ENCODE data around the gene KLHDC8A. TPM values are rescaled to one million over a fixed set of nuclear protein-coding genes. Genes with fewer than 3 reads are reported as not detected.

KLHDC8A gene
- total RNA-seq, 2 donors from 2014 or later: 15.6 TPM; not detected in 1

- intact Hi-C loops (cut with DNase I): no loop called here
- WGBS: 22% methylated on average over 2 of the region's 2 CpGs
- TF ChIP-seq POLR2A (IDR thresholded peaks at IDR 0.05): no peak
- TF ChIP-seq POLR2AphosphoS5 (IDR thresholded peaks at IDR 0.05): no peak
- no peak for TF ChIP-seq CTCF (IDR thresholded peaks at IDR 0.05)
- no peak overlapping the region for H3K4me3 ChIP-seq
- H3K9me3 ChIP-seq: no peaks in the 10 kb centered on the region
- no peak overlapping the region for H3K27ac ChIP-seq
- DNase-seq (ENCODE audit: low spot score): no peak
- no peaks in the 10 kb centered on the region for H3K27me3 ChIP-seq (replicated peaks; ENCODE audit: insufficient read depth)
- H3K36me3 ChIP-seq: peaks cover 0 to 3% of the 10 kb centered on the region in 2 donors
- H3K4me1 ChIP-seq (replicated peaks): peaks cover 38% of the 10 kb centered on the region
Observed at GRCh38 chr1:205316161-205316566, 40.6 kb downstream of the KLHDC8A start.

GRCh38 chr1:205315008-205315618 lies 41.6 kb downstream of the KLHDC8A start:
- no peak for TF ChIP-seq POLR2A (IDR thresholded peaks at IDR 0.05)
- Histone ChIP-seq H3K9me3 (no peaks in the 10 kb centered on the region), H3K4me3 (no peak overlapping the region), H3K27ac (no peak overlapping the region), H3K36me3 (peaks cover 0 to 9% of the 10 kb centered on the region in 2 donors), H3K4me1 (replicated peaks) (peaks cover 38% of the 10 kb centered on the region), H3K27me3 (replicated peaks; ENCODE audit: insufficient read depth) (no peaks in the 10 kb centered on the region)
- intact Hi-C loops (cut with DNase I): no loop called here
- no peak for DNase-seq (ENCODE audit: low spot score)
- WGBS: 90% methylated on average over 5 of the region's 5 CpGs

DNA sequence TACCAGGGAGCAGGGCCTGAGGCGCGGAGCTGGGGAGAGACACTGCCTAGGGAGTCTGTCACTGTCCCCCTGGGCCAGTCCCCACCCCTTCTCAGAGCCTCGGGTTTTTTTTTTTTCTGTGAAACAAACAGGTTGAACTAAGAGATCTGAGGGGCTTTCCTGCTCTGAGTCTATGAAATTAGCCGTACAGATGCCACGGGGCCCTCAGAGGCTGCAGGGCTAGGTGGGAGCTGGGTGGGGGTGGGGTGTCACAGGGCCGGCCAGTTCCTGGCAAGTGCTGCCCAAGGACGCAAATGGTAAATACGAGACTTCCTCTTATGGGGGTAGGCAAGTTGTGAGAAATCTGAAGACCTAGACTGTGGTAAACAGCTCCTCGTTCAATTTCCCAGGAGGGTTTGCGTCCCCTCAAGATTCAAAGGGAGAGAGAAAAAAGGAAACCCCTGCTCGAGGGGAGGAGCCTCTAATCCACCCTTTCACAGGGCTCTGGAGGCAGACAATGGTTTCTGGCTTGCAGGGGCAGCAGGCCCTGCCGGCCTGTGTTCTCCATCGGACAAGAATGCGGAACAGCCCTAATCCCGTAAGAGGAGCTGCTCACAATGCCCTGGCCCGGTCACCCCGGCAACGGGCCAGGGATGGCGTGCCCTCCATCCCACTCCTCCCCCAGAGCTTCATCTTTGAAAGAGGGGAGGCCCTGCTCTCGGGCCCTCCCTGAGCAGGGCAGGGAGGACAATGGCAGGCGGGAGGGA lies 43.0 kb downstream of the KLHDC8A start:
- Histone ChIP-seq H3K4me1 (replicated peaks) (peaks cover 31% of the 10 kb centered on the region), H3K9me3 (no peaks in the 10 kb centered on the region), H3K27me3 (replicated peaks; ENCODE audit: insufficient read depth) (no peaks in the 10 kb centered on the region), H3K4me3 (no peak overlapping the region), H3K27ac (peak overlapping the region; percentile 50 to 54), H3K36me3 (peaks cover 0 to 9% of the 10 kb centered on the region in 2 donors)
- DNase-seq (ENCODE audit: low spot score): peak; percentile 35
- intact Hi-C loops (cut with DNase I): no loop called here
- WGBS: 10% methylated on average over 21 of the region's 21 CpGs
- TF ChIP-seq POLR2A (IDR thresholded peaks at IDR 0.05) (peak; percentile 4), POLR2AphosphoS5 (IDR thresholded peaks at IDR 0.05) (peak; percentile 33), CTCF (IDR thresholded peaks at IDR 0.05) (no peak)

GRCh38 chr1:205312866-205313562 lies 43.7 kb downstream of the KLHDC8A start:
- WGBS: 51% methylated on average over 10 of the region's 10 CpGs
- H3K27ac ChIP-seq: peak overlapping the region; percentile 50 to 54
- DNase-seq (ENCODE audit: low spot score): no peak
- intact Hi-C loops (cut with DNase I): no loop called here
- no peak overlapping the region for H3K4me3 ChIP-seq
- peaks cover 0 to 9% of the 10 kb centered on the region in 2 donors for H3K36me3 ChIP-seq
- peaks cover 23% of the 10 kb centered on the region for H3K4me1 ChIP-seq (replicated peaks)
- TF ChIP-seq CTCF (IDR thresholded peaks at IDR 0.05) (no peak), POLR2A (IDR thresholded peaks at IDR 0.05) (no peak), POLR2AphosphoS5 (IDR thresholded peaks at IDR 0.05) (no peak)
- no peaks in the 10 kb centered on the region for H3K9me3 ChIP-seq
- no peaks in the 10 kb centered on the region for H3K27me3 ChIP-seq (replicated peaks; ENCODE audit: insufficient read depth)

DNA sequence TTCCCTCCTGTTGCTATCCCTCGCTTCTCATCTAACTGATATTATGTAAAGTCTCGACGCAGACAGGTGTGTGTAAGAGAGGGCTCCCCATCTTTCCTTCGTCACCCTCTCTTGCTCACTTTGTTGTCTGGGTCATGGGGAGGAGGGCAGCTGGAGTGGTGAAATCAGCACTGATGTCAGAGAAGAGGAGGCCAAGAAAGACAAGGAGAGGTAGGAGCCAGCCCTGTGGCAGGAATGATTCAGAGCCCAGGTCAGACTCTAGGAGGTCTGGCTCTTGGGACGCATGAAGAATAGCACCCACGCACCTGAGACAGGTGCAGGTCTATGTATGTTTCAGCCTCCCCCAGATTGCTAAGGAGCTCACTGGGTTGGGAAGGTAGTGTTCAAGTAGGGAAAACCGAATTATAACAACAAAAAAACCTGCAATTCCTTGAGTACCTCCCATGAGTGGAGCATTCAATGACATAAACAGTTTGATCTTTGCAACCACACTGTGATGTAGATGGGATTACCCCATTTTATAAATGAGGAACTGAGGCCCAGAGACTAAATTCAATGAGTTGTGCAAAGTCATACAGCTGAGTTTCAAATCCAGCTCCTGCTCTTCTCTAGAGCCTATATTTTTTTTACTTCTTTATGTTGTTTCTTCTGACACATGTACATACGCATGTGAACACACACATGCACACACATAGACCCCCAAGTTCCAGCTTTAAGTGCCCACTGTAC lies 45.6 kb downstream of the KLHDC8A start:
- intact Hi-C loops (cut with DNase I): no loop called here
- no peak for DNase-seq (ENCODE audit: low spot score)
- WGBS: 93% methylated on average over 8 of the region's 8 CpGs
- Histone ChIP-seq H3K27me3 (replicated peaks; ENCODE audit: insufficient read depth) (no peaks in the 10 kb centered on the region), H3K4me3 (no peak overlapping the region), H3K36me3 (peaks cover 0 to 9% of the 10 kb centered on the region in 2 donors), H3K4me1 (replicated peaks) (peaks cover 8% of the 10 kb centered on the region), H3K27ac (no peak overlapping the region), H3K9me3 (no peaks in the 10 kb centered on the region)
- no peak for TF ChIP-seq POLR2AphosphoS5 (IDR thresholded peaks at IDR 0.05)

Measured in prostate gland (tissue), 2 donors.